ENCODE data around the gene CD34. TPM values are rescaled to one million over a fixed set of nuclear protein-coding genes. Genes with fewer than 3 reads are reported as not detected.
A peak's percentile ranks its signal among the peaks of the same experiment; 100 is the strongest.

The CD34 gene
- total RNA-seq, 1 experiment from 2014 or later: 0.11 TPM

DNA sequence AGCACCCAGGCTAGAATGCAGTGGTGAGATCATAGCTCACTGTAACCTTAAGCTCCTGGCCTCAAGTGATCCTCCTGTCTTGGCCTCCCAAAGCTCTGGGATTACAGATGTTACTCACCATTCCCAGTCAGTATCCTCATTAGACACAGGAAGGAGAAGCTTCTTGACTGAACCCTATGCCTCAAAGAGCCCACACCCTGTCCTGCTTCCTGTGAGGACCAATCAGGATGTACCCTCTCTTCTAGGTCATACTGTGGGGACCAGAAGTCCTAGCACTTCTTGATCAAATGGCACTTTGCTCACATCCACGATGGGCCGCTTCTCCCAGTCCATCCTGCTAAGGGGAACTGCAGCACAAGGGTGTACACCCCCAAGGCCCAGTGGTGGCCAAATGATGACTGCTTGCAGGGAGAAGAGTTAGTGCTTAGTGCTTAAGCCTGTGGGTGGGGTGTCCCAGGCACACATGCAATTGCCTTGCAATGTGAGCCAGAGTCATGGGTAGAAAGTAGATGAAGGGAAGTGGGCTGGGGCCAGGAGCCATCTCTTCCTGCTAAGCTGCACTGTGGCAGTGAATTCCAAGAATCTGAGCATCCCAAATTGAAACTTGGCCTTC lies 9.8 kb downstream of the CD34 start:
- no peaks in the 10 kb centered on the region for H3K9me3 ChIP-seq (replicated peaks)
- DNase-seq (ENCODE audit: low read depth in 1 of 2, low spot score in 2 of 2): no peak
- H3K4me1 ChIP-seq (replicated peaks): peaks cover 7% of the 10 kb centered on the region; the same call in 1 of the 2 replicates
- no peak overlapping the region for H3K4me3 ChIP-seq
- no peaks in the 10 kb centered on the region for H3K27me3 ChIP-seq (replicated peaks)
- no peak overlapping the region for H3K27ac ChIP-seq
- no peaks in the 10 kb centered on the region for H3K36me3 ChIP-seq

DNA sequence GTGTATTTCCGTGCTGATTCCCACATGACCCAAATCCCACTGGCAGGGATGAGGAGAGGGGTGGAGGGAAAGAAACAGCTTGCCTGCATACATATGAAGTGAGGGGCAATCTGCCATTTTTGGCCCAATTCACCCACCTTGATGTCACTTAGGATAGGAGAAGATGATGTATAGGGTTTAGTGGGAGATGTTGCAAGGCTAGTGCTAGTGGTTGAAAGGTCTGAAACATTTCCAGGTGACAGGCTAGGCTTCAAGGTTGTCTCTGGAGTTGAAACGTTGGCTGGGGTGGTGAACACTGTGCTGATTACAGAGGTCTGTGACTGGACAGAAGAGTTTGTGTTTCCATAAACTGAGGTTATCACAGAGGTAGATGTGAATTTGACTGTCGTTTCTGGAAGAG lies 12.1 kb downstream of the CD34 start:
- Histone ChIP-seq H3K4me3 (no peak overlapping the region), H3K27ac (no peak overlapping the region), H3K27me3 (replicated peaks) (no peaks in the 10 kb centered on the region), H3K36me3 (no peaks in the 10 kb centered on the region), H3K4me1 (replicated peaks) (no peaks in the 10 kb centered on the region), H3K9me3 (replicated peaks) (no peaks in the 10 kb centered on the region)
- no peak for DNase-seq (ENCODE audit: low read depth in 1 of 2, low spot score in 2 of 2)

- Histone ChIP-seq H3K9me3 (replicated peaks) (no peaks in the 10 kb centered on the region), H3K4me3 (no peak overlapping the region), H3K27ac (no peak overlapping the region), H3K4me1 (replicated peaks) (no peaks in the 10 kb centered on the region), H3K27me3 (replicated peaks) (no peaks in the 10 kb centered on the region), H3K36me3 (no peaks in the 10 kb centered on the region)
- DNase-seq (ENCODE audit: low read depth in 1 of 2, low spot score in 2 of 2): no peak
Measured at GRCh38 chr1:207898260-207898659, 12.7 kb downstream of the CD34 start.

DNA sequence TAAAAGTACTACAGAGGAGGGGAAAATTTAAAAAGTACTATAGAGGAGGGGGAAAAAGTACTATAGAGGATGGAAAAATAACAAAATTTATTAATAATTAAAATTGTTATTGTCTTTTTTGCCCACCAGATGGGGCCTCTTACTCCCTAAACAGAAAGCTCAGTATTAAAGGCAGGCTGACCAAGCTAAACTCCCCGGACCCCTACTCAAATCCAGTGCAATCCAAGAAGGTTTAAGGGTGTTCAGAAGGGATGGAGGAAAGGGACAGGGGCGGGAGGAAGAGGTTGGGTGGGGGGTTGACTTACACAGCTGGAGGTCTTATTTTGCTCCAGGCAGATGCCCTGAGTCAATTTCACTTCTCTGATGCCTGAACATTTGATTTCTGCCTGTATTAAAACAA lies 13.7 kb downstream of the CD34 start:
- H3K36me3 ChIP-seq: no peaks in the 10 kb centered on the region
- no peak overlapping the region for H3K4me3 ChIP-seq
- no peaks in the 10 kb centered on the region for H3K4me1 ChIP-seq (replicated peaks)
- no peaks in the 10 kb centered on the region for H3K27me3 ChIP-seq (replicated peaks)
- no peak overlapping the region for H3K27ac ChIP-seq
- H3K9me3 ChIP-seq (replicated peaks): no peaks in the 10 kb centered on the region
- DNase-seq (ENCODE audit: low read depth in 1 of 2, low spot score in 2 of 2): no peak

DNA sequence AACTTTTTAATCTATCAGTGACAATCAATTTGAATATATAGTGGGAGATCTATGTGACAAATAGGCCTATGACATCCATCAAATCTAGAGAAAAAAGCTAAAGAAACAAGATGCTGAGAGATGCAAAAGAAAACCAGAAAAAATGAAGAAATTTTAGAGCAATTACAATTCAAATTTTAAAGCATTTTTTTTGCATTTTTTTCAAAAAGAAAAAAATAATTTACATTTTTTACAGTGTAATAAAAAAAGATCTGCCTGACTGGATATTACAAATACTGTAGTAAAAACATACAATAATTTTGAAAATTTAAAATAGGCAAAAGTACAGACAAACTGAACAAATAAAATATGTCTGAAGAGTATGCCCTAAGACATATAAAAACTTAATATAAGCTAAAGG lies 14.4 kb downstream of the CD34 start:
- H3K27ac ChIP-seq: no peak overlapping the region
- no peaks in the 10 kb centered on the region for H3K9me3 ChIP-seq (replicated peaks)
- H3K4me3 ChIP-seq: no peak overlapping the region
- no peaks in the 10 kb centered on the region for H3K4me1 ChIP-seq (replicated peaks)
- DNase-seq (ENCODE audit: low read depth in 1 of 2, low spot score in 2 of 2): no peak
- H3K27me3 ChIP-seq (replicated peaks): no peaks in the 10 kb centered on the region
- no peaks in the 10 kb centered on the region for H3K36me3 ChIP-seq

GRCh38 chr1:207894704-207895103 lies 16.2 kb downstream of the CD34 start:
- no peak for DNase-seq (ENCODE audit: low read depth in 1 of 2, low spot score in 2 of 2)

DNA sequence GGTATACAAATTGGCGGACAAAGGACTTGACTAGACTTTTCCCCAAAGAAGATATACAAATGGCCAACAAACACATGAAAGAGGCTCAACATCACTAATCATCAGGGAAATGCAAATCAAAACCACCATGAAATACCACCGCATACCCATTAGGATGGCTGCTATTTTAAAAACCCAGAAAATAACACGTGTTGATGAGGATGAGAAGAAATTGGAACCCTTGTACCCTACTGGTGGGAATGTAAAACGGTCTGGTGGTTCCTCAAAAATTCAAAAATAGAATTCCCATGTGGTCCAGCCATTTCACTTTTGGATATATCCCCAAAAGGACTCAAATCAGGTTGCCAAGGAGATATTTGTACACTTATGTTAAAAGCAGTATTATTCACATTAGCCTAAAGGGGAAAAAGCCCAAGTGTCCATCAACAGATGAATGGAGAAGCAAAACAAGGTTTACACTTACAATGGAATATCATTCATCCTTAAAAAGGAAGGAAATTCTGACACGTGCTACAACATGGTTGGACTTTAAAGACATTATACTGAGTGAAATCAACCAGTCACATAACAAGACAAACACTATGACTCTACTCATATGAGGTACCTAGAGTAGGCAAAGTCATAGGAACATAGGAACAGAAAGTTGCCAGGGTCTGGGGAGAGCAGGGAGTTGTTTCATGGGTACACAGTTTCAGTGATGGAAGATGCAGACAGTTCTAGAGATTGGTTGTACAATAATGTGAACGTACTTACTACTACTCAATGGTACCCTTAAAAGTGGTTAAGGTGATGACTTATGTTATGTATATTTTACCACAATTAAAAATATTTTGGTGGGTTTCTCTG lies 17.0 kb downstream of the CD34 start:
- H3K27me3 ChIP-seq (replicated peaks): no peaks in the 10 kb centered on the region
- H3K9me3 ChIP-seq (replicated peaks): no peaks in the 10 kb centered on the region
- peaks cover 23% of the 10 kb centered on the region for H3K4me1 ChIP-seq (replicated peaks)
- H3K36me3 ChIP-seq: no peaks in the 10 kb centered on the region
- H3K4me3 ChIP-seq: no peak overlapping the region
- no peak overlapping the region for H3K27ac ChIP-seq
- DNase-seq (ENCODE audit: low read depth in 1 of 2, low spot score in 2 of 2): no peak

More at GRCh38 chr1:207894704-207895103, 16.2 kb downstream of the CD34 start:
- H3K27me3 ChIP-seq (replicated peaks): no peaks in the 10 kb centered on the region
- no peaks in the 10 kb centered on the region for H3K36me3 ChIP-seq
- no peak overlapping the region for H3K4me3 ChIP-seq
- H3K27ac ChIP-seq: no peak overlapping the region
- no peaks in the 10 kb centered on the region for H3K9me3 ChIP-seq (replicated peaks)
- peaks cover 15% of the 10 kb centered on the region for H3K4me1 ChIP-seq (replicated peaks)

GRCh38 chr1:207892764-207893163 lies 18.2 kb downstream of the CD34 start:
- Histone ChIP-seq H3K27me3 (replicated peaks) (no peaks in the 10 kb centered on the region), H3K36me3 (no peaks in the 10 kb centered on the region), H3K27ac (no peak overlapping the region), H3K4me3 (no peak overlapping the region), H3K9me3 (replicated peaks) (no peaks in the 10 kb centered on the region), H3K4me1 (replicated peaks) (peaks cover 30% of the 10 kb centered on the region)
- DNase-seq (ENCODE audit: low read depth in 1 of 2, low spot score in 2 of 2): no peak

DNA sequence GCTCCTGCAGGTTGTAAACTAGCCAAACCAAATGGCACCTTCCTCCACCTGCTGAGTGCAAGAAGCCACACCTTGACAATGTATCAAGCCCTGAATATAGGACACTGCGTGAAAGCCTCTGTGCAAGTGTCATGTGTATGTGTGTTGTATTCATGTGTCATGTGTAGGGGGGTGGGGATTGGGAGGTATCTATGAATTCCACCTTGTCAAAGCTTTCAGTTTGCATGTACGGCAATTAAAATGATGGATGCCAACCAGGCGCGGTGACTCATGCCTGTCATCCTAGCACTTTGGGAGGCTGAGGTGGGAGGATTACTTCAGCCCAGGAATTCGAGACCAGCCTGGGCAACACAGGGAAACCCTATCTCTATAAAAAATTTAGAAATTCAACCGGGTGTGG lies 19.8 kb downstream of the CD34 start:
- H3K9me3 ChIP-seq (replicated peaks): no peaks in the 10 kb centered on the region
- peak overlapping the region; percentile 81 for H3K27ac ChIP-seq
- no peaks in the 10 kb centered on the region for H3K27me3 ChIP-seq (replicated peaks)
- no peak overlapping the region for H3K4me3 ChIP-seq
- DNase-seq (ENCODE audit: low read depth in 1 of 2, low spot score in 2 of 2): no peak
- H3K36me3 ChIP-seq: no peaks in the 10 kb centered on the region
- H3K4me1 ChIP-seq (replicated peaks): peaks cover 30% of the 10 kb centered on the region

DNA sequence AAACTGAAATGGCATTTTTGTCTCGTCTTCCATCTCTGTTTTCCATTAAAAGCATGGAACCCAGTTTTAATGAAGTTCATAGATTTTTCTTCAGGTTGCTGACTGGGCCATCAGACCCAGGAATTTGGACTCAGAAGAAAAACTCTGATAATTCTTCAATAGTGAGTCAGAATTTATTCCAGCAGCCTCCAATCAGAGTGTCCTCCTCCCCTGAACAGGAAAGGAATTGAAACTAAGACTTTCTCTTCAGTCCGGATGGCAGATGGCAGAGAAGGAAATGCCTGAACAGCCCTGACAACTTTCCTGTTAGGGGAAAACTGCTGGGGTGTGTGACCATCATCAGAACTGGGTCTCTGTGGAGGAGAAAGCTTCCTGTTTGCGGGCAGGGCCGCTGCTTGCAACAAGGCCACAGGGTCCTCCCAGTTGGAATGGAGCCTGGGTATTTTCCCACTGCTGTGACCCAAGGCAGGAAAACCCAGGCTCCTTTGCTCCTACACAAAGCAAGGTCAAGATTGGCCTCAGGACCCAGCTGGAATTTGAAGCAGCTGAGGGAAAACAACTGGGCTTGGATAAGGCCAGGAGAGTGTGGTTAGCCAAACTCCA lies 20.7 kb downstream of the CD34 start:
- peak; percentile 51 to 70 for DNase-seq (ENCODE audit: low read depth in 1 of 2, low spot score in 2 of 2)
- H3K27me3 ChIP-seq (replicated peaks): no peaks in the 10 kb centered on the region
- no peaks in the 10 kb centered on the region for H3K9me3 ChIP-seq (replicated peaks)
- H3K27ac ChIP-seq: peak overlapping the region; percentile 81
- peaks cover 34% of the 10 kb centered on the region for H3K4me1 ChIP-seq (replicated peaks)
- no peak overlapping the region for H3K4me3 ChIP-seq
- H3K36me3 ChIP-seq: no peaks in the 10 kb centered on the region

DNA sequence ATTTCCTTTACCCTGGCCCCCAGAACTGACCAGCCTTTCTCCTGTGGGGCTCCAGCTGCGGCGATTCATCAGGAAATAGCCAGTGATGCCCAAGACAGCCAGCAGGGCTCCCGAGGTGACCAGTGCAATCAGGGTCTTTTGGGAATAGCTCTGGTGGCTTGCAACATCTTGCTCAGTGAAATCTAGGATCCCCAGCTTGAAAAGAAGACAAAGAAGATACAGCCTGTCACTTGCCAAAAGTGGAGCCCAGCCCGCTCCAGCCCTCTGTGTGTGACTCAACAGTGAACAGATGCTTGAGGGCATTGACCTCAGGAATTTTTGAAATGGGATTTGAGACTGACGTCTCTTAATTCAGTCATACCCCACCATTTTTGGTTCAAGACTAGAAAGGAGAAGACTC lies 22.3 kb downstream of the CD34 start:
- no peaks in the 10 kb centered on the region for H3K27me3 ChIP-seq (replicated peaks)
- no peak overlapping the region for H3K4me3 ChIP-seq
- DNase-seq (ENCODE audit: low read depth in 1 of 2, low spot score in 2 of 2): peak in 1 of 2 experiments; percentile 19
- no peaks in the 10 kb centered on the region for H3K9me3 ChIP-seq (replicated peaks)
- no peak overlapping the region for H3K27ac ChIP-seq
- peaks cover 35% of the 10 kb centered on the region for H3K4me1 ChIP-seq (replicated peaks)
- no peaks in the 10 kb centered on the region for H3K36me3 ChIP-seq

GRCh38 chr1:207887542-207888201 lies 23.3 kb downstream of the CD34 start:
- Histone ChIP-seq H3K9me3 (replicated peaks) (no peaks in the 10 kb centered on the region), H3K36me3 (no peaks in the 10 kb centered on the region), H3K4me1 (replicated peaks) (peaks cover 35% of the 10 kb centered on the region), H3K27ac (no peak overlapping the region), H3K4me3 (no peak overlapping the region), H3K27me3 (replicated peaks) (no peaks in the 10 kb centered on the region)
- DNase-seq (ENCODE audit: low read depth in 1 of 2, low spot score in 2 of 2): no peak

GRCh38 chr1:207886227-207886626 lies 24.7 kb downstream of the CD34 start:
- Histone ChIP-seq H3K27ac (no peak overlapping the region), H3K27me3 (replicated peaks) (no peaks in the 10 kb centered on the region), H3K4me1 (replicated peaks) (peaks cover 35% of the 10 kb centered on the region), H3K9me3 (replicated peaks) (no peaks in the 10 kb centered on the region), H3K36me3 (no peaks in the 10 kb centered on the region), H3K4me3 (no peak overlapping the region)
- no peak for DNase-seq (ENCODE audit: low read depth in 1 of 2, low spot score in 2 of 2)

Measured in SJSA1 (cell line).